HG02759 (cell line): ENCODE data around the gene SMAGP.
A peak's percentile ranks its signal among the peaks of the same experiment; 100 is the strongest.
"Not testable (repeated sequence)": the region's sequence is repeated elsewhere in the genome, so short reads cannot be mapped to it uniquely, and the experiment has no call there.

Experiments
- ATAC-seq: cut with Tn5 transposase; IDR thresholded peaks from one replicate; pipeline ENCODE4 v1.9.1; 2021; ENCODE audit warnings: mild to moderate bottlenecking, moderate library complexity; ENCODE audit not compliant: unreplicated experiment

The SMAGP gene

GRCh38 chr12:51265024-51265423, 5.2 kb downstream of the SMAGP start:
- ATAC-seq = no peak

GRCh38 chr12:51264297-51264696, 5.9 kb downstream of the SMAGP start:
- no peak for ATAC-seq

GRCh38 chr12:51263341-51263740, 6.9 kb downstream of the SMAGP start:
- no peak for ATAC-seq

GRCh38 chr12:51262758-51263177, 7.4 kb downstream of the SMAGP start:
- ATAC-seq = no peak

GRCh38 chr12:51259600-51259999, 10.6 kb downstream of the SMAGP start:
- ATAC-seq = not testable (repeated sequence)

GRCh38 chr12:51254536-51254935, 15.7 kb downstream of the SMAGP start:
- no peak for ATAC-seq

- no peak for ATAC-seq
Observed at GRCh38 chr12:51253276-51253675, 16.9 kb downstream of the SMAGP start.

- no peak for ATAC-seq
Observed at GRCh38 chr12:51247523-51248206, 22.6 kb downstream of the SMAGP start.

- ATAC-seq = no peak
Observed at GRCh38 chr12:51246254-51246853, 23.9 kb downstream of the SMAGP start.

- no peak for ATAC-seq
Observed at GRCh38 chr12:51245476-51246253, 24.6 kb downstream of the SMAGP start.

GRCh38 chr12:51244269-51244668, 25.9 kb downstream of the SMAGP start:
- ATAC-seq = no peak

- ATAC-seq = no peak
Observed at GRCh38 chr12:51242876-51243275, 27.3 kb downstream of the SMAGP start.

- no peak for ATAC-seq
Observed at GRCh38 chr12:51242120-51242519, 28.1 kb downstream of the SMAGP start.

- ATAC-seq = no peak
Observed at GRCh38 chr12:51240971-51241370, 29.2 kb downstream of the SMAGP start.

- peak; percentile 95 for ATAC-seq
Observed at GRCh38 chr12:51238510-51239334, 31.5 kb downstream of the SMAGP start, which contains the start of gene DAZAP2. TSS of gene DAZAP2 (plus strand) at chr12:51238826. CDS start at chr12:51238908, 82 bp downstream.

GRCh38 chr12:51238037-51238509, 32.1 kb downstream of the SMAGP start:
- ATAC-seq = peak; percentile 2

- no peak for ATAC-seq
Observed at GRCh38 chr12:51234530-51234929, 35.7 kb downstream of the SMAGP start.

- no peak for ATAC-seq
Observed at GRCh38 chr12:51232642-51233041, 37.6 kb downstream of the SMAGP start.

GRCh38 chr12:51229116-51229809, 41.0 kb downstream of the SMAGP start:
- no peak for ATAC-seq

- ATAC-seq = no peak
Observed at GRCh38 chr12:51227962-51228361, 42.3 kb downstream of the SMAGP start.
